GM21515 (cell line): ENCODE data around the gene TEX38.
"Not testable (repeated sequence)": the region's sequence is repeated elsewhere in the genome, so short reads cannot be mapped to it uniquely, and the experiment has no call there.

Experiments
- ATAC-seq: cut with Tn5 transposase; IDR thresholded peaks from one replicate; pipeline ENCODE4 v1.9.1; 2021; ENCODE audit not compliant: unreplicated experiment

Gene TEX38

DNA sequence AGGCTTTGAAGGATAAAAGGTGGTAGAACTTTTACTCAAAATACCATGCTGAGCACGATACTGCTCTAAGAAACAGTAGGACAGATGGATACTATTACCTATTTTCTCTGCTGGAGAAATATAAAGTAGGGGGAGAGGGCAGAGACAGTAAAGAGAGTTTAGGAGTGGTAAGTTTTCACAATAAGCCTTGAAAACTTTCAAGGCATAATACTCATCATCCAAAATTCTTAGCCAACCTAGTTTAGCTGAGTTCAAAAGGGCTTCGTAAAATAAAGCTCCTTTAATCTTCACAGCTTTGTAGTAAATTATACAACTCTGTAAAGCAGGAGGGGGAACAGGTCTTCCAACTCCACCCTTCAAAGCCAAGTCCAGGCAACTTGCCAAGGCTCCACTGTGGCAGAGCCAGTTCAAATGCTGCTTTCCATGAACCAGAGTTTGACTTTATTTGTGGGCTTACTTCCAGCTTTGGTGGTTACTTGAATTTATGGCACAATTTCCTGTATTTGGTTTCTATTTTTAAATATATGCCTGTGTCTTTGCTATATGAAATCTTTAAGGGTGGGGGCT lies 15.5 kb downstream of the TEX38 start:
- ATAC-seq, result no peak

DNA sequence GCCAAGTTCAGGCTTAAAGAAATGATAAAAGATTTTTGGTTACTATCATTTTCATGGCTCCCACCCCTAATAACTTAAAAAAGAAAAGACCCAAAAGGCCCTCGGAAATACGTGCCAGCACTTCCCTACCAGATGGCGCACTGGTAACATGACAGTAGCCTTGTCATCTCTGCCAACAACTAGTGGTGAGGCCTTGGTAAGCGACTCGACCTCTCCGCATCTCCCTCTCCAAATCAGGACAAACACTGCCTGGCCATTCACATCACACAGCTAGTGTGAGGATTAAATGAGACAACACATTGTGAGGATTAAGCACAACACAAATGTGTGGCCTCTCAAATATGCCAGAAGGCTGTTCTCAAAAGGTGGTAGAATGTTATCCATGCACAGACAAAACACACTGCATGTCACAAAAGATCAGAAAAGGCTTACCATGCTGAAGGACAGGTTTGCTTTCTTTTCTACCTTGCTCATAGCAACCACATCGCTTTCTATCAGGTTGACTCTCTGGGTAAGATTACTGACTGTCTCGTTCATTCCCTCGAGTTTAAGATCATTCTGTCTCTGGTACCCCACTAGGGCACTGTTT lies 16.4 kb downstream of the TEX38 start:
- no peak for ATAC-seq

DNA sequence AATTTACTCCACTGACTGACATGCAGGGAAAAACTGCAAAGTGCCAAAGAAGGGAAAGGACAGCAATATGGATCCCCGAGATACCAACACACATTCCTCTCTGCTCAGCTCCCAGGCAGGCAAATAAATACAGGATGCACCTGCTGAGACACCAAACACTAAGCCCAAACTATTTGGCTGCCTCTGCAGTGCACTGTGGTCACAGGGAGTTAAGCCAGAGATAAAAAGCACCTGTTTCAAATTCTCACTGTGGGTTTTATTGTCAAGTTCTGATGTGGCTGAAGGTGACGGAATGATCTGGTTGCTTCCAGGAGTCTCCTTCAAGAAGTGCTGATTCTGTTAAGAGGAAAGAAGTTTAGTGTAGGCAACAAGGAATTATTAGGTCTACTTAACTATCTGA lies 17.7 kb downstream of the TEX38 start:
- ATAC-seq, result no peak

DNA sequence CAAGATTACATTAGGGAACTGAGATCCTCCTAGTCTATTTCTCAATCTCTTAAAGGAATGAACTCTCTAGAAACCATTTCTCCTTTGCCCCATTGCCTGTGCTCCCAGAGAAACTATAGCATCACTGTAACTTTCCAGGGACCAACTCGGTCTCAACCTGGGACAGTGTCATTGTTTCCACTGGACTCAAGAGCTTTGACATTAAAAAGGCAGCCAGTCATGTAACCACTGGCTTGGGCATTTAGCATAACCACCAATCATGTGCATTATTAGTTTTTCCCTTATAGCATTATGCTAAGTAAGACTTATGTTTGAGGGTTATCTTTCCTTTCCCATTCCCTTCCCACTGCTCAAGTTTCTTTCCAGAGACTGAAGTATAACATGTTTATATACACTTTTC lies 18.2 kb downstream of the TEX38 start:
- no peak for ATAC-seq

DNA sequence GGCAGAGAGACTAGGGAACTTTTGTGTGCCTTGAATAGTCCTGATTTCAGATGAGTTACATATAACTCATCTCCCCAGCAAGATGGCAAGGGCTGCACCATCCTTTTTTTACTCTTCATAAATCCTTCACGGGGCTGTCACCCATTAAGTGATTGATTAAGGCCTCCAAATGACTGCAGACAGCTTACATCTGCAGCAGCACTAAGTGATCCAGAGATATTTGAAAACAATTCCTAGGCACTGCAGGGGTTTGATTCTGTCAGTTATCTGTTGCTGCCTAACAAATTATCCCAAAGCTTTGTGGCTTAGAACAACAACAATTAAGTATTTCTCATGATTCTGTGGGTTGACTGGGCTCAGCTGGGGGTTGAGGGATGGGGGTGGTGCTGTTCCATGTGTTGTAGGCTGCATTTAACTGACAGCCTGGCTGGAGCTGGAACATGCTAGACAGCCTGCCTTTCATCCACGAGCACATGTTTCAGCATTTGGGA lies 19.3 kb downstream of the TEX38 start:
- no peak for ATAC-seq

DNA sequence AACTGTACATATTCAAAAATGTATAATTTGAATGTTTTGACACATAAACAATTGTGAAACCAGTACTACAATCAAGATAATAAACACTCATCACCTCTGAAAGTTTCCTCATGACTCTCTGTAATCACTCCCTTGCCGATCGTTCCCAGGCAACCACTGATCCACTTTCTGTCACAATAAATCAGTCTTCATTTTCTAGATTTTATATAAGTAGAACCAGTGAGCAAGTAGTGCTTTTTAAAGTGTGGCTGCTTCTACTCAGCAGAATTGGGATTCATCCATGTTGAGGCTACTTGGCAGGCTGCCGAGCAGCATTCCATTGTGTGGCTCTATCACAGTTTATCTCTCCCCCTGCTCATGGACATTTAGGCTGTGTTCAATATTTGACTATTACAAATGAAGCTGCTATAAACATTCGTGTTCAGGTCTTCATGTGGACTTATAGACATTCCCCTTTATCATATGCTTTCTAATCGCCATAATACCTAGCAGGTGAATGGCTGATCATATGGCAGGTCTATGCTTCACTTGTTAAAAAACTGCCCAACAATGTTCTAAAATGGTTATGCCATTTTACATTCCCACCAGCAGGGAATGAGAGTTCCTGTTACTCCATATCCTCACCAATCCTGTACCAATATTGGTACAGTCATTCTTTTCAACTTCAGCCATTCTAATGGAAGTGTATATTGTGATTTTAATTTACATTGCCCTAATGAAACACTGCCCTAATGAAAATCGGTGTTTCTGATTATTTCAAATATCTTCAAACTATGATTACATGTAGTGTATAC lies 20.5 kb downstream of the TEX38 start:
- no peak for ATAC-seq

DNA sequence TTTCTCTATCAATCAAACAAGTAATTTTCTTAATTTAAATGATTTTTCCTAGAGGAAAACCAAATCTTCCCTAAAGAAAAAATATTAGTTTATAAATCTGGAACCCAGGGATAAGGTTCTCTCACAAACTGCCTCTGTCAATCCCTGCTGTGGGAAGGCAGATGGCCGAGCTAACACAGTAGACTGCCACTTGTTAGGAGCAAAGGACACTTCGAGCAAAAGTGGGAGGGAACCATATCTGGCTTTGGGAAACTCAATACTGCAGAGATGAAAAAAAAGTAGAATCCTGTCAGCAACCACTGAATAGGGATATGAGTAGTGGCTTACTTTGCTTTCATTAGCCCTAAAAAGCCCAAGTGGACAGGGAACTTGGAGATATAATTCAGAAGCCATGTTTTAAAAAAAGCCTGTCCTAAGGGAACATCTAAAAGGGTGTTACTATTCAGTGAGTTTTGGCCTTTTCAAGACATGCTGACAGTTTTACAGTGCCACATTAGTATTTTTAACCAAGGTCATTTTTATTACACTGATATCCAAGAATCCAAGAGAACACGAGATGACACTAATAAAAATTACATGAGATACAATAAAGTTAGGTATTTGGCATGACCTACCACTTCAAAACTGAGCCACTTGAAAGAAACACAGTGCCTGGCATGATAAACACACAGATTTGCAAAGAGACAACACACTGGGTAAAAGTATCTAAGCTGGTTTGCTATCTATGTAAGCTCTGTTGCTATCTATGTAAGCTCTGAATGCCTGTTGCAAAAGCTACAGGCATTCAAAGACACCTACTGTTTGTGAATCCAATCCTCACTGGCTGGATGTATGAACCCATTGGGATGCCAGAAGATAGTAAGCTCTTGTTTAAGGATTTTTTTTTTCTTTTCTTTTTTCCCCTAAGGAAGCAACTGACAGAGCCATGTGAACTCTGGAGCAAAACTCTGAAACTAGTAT lies 21.4 kb downstream of the TEX38 start:
- ATAC-seq, result no peak

DNA sequence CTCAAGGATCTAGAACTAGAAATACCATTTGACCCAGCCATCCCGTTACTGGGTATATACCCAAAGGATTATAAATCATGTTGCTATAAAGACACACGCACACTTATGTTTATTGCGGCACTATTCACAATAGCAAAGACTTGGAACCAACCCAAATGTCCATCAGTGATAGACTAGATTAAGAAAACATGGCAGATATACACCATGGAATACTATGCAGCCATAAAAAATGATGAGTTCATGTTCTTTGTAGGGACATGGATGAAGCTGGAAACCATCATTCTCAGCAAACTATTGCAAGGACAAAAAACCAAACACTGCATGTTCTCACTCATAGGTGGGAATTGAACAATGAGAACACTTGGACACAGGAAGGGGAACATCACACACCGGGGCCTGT lies 23.0 kb downstream of the TEX38 start:
- ATAC-seq, result not testable (repeated sequence)

DNA sequence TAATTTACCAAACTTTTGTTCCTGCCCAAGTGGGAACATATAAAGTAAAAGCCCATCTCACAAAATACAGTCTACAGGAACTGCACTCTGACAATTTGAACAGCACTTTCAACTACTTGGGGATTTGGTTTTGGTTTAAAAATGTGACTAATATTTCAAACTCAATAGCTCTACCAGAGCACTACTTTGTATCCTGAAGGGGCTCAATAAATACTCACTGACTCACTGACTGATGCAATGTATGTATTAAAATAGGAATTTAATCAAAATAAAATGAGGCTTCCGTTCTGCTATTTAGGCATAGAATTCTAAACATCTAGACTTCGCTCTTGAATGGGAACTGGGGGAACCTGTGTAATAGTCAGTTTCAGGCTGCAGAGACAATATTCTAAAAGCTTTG lies 25.4 kb downstream of the TEX38 start:
- ATAC-seq, result no peak

DNA sequence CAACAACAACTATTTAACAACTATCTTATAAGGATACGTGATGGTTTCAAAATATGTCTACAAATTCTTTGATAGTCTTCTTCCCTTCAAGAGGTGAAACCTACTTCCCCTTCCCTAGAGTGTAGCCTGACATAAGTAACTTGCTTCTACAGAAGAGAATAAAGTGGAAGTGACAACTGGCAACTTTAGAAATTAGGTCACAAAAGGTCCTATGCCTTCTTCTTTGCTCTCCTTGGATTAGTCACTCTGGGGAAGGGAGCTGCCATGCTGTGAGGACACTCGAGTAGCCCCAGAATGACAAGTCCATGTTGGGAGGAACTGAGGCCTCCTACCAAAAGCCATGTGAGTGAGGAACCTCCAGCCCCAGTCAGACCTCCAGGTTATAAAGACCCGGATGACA lies 28.0 kb downstream of the TEX38 start:
- ATAC-seq, result no peak

DNA sequence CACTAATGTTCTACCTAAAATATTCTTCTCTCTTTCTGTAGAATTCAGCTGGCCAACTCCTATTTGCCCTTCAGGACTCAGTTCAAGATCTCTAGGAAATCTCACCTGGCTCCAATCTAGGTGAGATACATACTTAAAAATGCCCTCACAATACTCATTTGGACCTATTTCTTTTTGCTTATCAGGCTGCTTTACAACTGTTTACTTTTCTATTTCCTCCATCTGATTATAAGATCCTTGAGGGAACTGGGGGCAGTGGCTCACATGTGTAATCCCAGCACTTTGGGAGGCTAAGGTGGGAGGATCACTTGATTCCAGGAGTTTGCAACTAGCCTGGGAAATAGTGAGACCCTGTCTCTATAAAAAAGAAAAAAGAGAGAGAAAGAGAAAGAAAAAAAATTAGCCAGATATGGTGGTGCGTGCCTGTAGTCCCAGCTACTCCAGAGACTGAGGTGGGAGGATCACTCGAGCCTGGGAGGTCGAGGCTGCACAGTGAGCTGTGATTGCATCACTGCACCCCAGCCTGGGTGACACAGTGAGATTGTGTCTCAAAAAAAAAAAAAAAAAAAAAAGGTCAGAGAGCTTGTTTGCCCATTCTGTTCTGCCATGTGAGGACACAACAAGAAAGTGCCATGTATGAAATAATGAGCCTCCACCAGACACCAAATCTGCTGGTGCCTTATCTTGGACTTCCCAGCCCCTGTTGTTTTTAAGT lies 32.4 kb downstream of the TEX38 start:
- ATAC-seq, result no peak

DNA sequence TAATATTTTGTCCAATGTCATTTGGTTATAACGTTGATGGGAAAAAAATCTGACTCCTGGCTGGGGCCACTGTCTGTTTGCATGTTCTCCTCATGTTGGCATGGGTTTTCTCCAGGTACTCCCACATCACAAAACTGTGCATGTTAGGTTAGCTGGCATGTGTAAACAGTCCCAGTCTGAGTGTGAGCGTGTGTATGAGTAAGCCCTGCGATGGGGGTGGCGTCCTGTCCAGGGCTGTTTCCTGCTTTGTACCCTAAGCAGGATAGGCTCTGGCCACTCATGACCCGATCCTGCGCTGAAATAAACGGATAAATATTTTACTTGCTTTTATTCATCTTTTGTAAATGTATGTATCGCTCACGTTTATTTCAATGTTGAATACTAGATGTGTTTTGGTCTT lies 33.8 kb downstream of the TEX38 start:
- no peak for ATAC-seq

DNA sequence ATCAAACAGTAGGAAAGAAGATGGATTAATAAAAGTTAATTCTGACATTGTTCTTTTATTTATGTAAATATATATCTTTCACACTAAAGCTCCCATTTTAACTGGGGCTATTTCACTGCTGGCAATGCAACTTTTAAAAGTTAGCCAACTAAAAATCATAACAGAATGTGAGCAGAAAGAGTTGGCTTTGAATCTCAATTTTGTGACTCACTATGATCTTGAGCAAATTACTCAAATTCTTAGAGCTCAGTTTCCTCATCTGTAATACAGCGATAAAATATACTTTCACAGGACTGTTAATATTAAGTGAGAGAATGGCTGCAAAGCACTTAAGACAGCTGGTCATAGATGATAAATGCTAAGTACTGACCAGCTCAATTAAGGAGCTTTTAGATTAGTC lies 36.5 kb downstream of the TEX38 start:
- no peak for ATAC-seq

DNA sequence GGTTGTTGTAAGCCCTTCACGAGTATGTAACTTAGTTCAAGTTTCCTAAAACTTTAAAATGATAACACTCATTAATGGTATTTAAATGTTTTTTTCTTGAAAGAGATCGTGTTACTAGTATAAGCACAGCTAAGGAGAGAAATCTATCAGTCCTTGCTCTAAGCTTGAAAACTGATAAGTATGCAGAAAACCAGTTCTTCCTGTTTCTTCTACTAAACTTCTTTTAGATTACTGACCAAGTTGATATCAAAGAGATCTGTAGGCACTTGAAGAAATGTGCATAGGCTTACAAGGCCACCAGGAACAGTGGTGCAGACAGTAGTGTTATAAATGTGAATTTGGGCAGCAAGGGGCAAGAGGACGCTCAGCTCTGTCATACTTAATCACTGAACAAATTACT lies 43.3 kb downstream of the TEX38 start:
- no peak for ATAC-seq

DNA sequence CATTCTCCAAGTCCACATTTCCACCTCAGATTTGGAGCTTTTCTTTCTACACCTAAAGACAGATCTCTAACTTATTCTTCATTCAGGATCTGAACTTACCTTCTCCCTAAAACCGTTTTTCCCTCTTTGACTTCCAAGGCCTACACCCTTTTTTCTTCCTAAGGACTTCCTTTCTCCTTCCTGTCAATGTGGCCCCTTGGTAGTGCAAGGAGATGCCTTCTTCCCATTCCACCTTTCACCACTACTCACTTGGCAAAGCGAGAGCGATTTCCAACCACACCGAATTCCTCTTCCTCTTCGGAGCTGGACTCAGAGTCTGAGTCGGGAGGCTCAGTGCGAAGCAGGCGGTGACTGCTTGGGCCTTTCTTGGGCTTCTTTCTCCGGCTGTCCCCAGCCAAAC lies 46.0 kb downstream of the TEX38 start:
- ATAC-seq, result no peak

DNA sequence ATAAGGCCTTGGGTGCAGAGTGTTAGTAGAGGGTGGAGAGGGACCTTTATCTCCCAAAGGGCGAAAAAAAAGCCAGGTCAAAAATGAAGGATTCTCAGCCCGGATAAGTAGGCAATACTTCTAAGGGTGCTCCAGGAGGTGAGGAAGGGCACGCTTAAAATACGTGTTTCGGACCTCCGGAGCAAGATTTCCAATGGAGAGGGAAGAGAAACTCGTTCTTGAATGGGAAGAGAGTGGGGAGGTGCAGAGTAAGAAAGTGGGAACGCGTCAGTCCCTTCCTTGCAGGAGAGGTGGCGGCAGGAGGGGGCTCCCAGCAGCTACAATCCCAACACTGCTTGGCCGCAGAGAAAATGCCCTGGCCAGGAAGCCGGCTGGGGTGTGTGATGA lies 46.7 kb downstream of the TEX38 start:
- peak; percentile 11 for ATAC-seq

DNA sequence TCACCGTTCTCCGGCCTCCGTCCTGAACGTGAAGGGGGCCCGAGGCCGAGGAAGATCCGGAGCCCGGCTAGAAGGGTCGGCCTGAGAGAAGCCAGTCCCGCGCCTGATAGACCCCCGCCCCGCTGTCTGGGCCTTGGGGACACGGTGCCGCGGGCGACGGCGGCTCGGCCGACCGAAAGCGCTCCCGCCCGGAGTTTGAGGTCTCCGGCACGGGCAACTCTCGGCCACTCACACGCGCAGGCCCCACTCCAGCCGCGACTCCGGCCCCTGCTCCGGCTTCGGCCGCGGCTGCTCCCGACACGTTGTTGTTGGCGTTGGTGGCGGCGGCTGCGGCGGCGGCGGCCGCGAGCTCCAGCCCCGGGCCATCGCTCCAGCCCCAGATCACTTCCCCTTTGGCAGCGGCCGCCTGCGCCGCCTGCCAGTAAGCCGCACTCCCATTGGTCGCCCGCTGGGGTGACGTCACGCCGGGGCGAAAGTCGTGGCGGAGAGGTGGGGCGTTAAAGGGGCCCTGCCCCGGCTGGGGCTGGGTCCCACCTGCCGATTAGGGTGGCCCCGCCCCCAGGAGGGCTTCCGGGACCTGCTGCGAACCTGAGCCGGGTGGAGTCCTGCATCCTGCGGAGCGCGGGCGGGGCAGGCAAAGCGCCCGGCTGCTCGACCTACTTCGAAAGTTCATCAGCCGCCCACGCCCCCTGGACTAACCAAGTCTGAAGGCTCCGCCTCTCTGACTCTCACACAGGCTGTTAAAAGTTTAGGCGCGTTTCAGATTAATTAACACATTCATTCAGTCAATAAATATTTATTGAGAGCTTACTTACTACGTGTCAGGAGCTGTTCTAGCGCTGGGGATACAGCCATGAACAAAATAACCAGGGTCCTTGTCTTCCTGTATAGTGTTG lies 47.3 kb downstream of the TEX38 start, which contains the start of gene EFCAB14:
TSS of gene EFCAB14 (minus strand) at position 388 of the 896 bp plus-strand sequence. CDS start 1,027 bp downstream, outside the sequence.
- ATAC-seq, result peak; percentile 97

DNA sequence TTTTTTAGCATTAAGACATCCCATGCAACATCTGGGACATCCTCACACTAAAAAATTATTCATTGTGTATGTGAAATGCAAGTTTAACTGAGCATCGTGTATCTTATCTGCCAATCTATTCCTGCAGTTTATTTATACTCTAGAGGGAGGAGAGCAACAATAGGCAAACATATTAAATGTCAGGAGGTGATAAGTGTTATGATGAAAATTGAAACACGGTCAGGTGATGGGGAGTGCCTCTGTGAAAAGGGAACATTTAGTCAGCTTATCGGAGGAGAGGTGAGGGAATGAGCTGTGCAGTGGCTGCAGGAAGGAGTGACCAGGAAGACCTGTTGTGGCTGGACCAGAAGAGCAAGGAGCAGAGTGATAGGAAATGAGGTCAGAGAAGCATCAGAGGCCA lies 48.0 kb downstream of the TEX38 start:
- no peak for ATAC-seq

DNA sequence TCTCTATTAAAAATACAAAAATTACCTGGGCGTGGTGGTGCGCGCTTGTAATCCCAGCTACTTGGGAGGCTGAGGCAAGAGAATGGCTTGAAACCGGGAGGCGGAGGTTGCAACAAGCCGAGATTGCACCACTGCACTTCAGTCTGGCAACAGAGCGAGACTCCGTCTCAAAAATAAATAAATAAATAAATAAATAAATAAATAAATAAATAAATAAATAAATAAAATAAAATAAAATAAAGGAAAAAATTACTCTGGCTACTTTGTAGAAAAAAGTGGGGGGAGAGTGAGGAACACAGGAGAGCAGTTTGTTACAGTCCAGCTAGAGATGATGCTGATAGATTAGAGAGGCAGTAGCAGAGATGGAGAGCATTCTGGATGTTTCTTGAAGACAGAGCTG lies 48.7 kb downstream of the TEX38 start:
- ATAC-seq, result not testable (repeated sequence)
